Measurements from ENCODE around the gene SLC24A3.

SLC24A3 gene

DNA sequence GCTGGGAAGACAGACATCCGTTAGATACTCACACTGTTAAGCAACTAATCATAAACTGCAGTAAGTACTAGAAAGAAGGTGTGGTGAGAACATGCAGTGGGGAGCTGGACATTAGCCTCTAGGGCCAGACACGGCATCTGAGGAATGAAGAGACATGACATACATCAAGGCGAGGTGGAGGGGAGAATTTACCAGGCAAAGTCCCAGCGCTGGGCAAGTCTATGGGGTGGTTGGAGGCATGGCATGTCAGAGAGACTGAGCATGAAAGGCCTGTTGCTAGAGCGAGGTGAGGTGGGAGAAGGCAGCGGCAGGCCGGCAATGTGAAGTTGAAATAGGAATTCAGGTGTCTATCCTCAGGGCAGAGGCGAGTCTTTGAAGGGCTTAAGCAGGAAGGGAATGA lies 31.8 kb downstream of the SLC24A3 start:
- no peak for DNase-seq

DNA sequence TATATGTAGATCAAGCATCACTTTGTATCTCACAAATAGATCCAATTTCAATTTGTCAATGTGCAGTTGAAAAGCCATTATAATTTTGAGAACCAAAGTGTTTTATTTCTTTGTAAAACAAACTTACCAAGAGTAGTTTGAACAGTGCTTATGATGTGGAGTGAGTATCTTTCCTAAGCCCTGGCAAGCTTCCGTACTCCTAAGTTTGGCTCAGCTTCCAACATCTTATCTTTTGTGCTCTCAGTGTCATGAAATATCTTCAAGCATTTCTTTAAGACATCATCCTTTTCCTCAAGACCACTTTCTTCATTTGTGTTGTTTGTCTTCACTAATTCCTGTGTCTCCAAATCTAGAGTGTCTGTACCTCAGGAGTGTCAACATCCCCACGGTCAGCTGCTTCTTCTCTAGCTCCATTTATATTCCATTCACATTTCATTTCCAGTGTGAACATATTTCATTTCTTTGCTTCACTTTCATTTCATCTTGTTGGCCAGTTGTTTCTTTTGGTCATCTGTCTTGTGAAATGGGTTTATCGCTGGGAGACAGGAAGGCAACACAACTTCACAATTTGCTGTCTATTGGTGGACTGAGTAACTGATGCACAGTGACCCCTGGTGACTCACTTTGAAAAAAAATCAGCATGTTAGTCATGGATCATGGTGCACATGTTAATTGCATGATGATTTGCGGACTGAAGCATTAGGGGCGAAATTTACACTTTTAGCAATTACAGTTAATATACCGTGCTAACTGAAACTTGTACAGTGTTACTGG lies 36.9 kb downstream of the SLC24A3 start:
- no peak for DNase-seq

- DNase-seq: no peak
Observed at GRCh38 chr20:19250346-19250745, 37.9 kb downstream of the SLC24A3 start.

DNA sequence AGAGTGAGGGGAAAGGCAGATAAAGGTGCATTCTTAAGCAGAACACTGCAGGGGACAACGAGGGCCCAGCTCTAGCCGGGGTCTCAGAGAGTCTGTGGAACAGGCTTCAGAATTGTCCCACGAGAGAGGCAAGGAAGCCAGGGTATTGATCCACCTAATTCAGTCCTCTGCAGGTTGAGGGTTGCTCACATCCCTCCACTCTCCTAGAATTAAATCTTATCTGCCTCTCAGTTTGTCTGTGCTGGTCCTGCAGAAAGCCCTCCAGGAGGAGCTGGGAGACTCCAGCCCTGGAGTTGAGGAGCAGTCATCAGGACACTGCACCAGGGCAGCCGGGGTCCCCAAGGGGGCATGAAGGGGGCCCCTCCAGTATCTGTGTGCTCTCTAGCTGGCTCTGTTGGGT lies 39.1 kb downstream of the SLC24A3 start:
- no peak for DNase-seq

- no peak for DNase-seq
Observed at GRCh38 chr20:19251958-19252357, 39.5 kb downstream of the SLC24A3 start.

DNA sequence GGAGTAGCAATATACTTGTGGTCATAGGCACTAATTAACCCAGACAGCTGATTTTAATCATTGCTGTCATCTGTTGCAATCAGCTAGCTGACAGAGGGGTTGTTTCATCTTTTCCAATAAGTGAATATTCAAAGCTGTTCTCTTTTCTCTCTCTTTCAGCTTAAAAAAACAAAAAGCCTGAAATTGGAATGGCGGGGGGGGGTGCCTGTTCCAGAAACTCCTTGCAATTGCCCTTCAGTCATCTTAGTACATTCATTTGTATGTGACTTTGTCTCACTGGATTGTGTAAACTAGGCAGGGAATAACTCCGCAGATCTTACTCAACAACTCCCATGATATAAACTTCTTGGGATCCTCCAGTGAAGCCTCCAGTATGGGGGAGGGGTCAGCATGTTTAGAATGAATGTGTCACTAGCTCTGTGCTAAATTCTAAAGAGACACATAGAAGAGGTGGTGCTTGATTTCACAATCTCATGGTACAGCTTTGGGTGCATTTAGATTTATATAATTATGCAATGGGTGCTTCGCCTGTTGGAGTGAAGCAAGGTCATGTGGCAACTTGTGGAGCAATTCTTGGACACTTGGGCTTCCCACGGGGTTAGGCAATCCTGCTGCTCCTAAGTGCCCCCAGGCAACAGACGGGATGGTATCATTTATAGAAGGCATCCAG lies 40.1 kb downstream of the SLC24A3 start:
- DNase-seq: no peak

DNA sequence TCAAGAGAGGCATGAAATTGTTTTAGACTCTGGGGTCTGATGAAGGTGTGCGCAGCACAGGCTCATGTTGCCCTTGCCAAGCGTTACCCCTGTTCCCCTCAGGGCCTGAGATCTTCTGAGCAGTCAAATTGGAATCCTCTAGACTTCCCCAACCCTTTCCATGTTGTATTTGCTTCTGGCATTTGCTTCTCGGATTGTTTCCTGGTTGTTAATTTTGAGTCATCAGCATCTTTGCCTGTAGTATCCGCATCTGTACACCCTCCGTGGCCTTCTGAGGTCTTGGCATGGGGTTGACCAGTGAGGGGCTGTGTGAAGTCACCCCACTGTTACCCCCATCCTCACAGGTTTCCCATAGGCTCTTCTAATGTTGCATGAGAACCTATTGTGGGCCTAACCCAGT lies 40.9 kb downstream of the SLC24A3 start:
- DNase-seq: no peak

DNA sequence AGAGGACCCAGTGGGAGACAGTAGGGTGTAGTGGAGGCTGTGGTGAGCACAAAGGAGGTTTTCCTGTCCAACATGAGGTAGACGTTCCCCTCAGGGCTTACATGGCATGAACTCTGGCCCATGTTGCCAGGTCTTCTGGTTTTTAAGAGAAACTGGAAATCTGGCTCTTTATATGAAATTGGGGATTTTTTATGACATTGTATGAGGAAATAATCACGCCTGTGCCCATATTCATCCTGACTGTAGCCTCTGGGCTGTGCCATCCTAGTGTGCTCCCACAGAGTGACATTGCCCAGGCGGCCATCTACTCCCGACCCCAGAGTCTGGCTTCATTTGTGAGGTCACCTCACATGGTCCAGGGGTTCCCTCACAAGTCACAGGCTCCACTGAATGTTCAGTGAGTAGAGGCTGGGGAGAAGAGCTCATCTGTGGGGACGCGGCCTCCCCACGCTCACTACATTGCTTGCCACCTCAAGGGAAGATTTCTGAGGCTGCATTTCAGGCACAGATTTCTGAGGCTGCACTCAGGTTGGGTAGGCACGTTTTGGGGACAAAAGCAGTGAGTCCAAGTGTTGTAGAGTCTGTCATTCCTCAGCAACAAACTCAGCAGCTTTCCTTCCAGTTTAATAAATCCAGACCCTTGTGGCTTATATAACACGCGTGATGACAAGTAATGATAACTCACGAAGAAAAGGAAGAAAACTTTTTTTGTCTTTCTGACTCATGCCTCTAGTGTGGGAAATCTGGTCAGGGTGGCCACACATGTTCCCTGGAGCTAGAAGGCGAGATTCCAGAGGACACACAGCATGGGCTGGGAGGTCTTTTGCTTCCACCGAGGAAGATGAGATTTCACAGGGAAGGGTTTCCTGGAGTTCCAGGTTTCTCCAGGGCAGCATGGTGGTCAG lies 41.7 kb downstream of the SLC24A3 start:
- DNase-seq: no peak

- no peak for DNase-seq
Observed at GRCh38 chr20:19254956-19255355, 42.5 kb downstream of the SLC24A3 start.

DNA sequence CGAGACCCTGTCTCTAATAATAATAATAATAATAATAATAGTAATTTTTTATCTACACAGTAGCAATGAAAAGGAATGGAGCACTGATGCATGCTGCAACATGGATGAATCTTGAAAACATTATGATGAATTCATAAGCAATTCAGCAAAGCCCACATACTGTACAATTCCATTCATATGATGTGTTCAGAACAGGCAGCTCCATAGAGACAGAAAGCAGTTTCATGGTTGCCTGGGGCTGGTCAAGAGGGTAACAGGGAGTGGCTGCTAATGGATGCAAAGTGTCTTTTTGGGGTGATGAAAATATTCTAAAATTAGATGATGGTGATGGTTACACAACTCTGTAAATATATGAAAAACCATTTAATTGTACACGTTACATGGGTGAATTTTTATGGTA lies 43.6 kb downstream of the SLC24A3 start:
- DNase-seq: no peak

- DNase-seq: no peak
Observed at GRCh38 chr20:19256906-19257595, 44.6 kb downstream of the SLC24A3 start.

DNA sequence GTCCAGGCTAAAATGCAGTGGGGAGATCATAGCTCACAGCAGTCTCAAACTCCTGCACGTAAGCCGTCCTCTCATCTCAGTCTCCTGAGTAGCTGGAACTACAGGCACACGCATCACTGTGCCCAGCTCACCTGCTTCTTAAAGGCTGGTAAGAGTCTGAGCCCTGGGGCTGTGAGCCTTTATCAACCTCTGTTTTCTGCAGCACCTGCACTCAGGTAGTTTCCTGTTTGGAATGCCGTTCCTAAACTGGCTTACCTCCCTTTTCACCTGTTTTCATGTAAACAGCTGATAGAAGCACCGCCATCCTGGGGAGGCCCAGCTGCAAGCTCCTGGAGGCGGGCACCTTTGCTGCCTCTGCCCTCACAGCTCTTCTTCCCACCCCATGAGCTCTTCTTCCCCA lies 45.4 kb downstream of the SLC24A3 start:
- DNase-seq: no peak

GRCh38 chr20:19259141-19259591 lies 46.7 kb downstream of the SLC24A3 start:
- no peak for DNase-seq

DNA sequence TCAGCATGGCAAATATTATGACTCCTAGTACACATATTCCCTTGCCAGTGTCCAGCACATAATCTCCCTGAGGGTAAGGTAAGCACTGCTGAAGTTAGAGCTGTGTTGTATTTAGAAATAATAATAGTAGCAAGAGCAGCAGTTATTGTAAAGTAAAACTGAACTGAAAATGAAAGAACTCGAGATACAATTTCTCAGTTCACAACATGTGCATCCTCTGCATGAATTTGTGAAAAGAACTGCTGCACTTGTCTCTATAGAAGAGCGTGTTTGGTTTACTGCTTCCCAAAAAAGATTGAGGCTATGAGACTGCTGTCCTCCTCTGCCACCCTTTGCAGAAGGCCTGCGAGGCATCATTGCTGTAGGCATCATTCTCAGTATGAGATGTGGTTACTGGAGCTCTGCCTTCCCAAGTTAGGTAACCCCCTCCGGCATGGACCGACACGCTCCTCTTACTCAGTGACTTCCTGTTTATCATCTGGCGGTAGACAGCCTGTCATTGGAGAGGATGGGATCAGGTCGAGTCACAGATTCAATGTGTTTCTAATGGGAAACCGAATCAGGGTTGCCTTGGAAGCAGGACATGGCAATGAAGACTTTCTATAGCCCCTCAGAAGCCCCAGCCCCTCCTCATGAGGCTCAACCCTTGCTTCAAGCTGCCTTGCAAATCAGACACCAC lies 48.1 kb downstream of the SLC24A3 start:
- no peak for DNase-seq

DNA sequence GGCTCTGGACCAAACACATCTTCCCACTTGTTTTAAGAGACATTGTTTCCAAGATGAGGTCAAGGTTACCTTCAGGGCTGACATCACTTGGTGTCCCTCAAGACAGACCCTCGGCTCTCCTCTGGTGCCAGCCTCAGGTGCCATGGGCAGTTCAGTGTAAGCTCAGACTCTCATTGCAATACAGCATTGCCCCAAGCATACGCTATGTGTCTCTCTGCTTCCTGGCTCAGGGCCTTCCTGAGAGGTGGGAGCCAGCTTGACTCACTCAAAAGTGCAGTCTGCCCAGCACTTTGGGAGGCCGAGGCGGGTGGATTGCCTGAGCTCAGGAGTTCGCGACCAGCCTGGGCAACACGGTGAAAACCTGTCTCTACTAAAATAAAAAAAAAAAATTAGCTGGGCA lies 51.7 kb downstream of the SLC24A3 start:
- DNase-seq: no peak

DNA sequence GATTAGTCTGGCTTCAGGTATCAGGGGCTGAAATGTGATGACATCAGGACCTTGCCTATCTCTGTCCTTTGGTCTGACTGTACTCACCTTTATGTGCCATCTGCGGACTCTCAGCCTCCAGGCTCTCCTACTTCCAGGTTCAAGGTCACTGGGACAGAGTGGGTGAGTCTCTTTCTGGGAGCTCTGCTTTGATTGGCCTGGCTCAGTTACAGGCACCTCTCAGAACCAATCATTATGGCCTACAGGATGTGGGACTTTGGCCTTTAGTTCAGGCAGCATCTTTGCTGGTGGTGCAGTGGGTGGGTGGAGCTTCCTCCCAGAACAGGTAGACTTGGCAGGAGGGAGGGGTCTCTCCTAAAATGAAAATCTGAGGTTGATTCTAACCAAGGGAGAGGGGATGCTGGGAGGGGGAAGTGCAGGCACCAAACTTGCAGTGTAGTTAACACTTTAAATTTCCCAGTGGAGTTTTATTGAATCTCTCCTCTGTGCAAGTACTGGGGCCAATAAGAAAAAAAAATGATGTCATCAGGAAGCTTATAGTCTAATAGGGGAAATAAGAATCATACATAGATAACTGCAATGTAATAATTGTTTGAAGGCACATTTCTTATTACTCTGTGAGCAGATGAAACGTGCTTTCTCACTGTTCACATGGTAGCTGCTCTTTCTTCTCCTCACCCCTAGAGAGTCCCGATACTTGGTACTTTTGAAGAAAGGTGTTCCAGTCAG lies 53.4 kb downstream of the SLC24A3 start:
- no peak for DNase-seq

DNA sequence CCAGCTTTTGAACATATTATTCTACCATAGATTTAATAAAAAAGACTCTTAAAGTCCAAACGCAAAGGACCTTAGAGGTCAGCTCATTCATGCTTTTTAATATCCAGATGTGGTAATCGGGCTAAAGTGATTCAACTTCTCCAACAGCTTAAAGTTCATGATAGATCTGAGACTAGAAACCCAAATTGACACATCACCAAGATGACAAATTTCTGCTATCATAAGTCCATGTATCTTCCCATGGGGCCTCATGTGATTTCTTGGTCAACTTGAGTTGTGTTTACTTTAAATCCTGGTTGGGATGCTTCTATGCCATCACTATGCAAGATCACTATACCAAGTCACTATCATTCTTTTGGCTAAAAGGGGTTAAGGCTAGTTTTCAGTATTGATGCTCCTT lies 56.0 kb downstream of the SLC24A3 start:
- DNase-seq: no peak

- no peak for DNase-seq
Observed at GRCh38 chr20:19269737-19270340, 57.4 kb downstream of the SLC24A3 start.

DNA sequence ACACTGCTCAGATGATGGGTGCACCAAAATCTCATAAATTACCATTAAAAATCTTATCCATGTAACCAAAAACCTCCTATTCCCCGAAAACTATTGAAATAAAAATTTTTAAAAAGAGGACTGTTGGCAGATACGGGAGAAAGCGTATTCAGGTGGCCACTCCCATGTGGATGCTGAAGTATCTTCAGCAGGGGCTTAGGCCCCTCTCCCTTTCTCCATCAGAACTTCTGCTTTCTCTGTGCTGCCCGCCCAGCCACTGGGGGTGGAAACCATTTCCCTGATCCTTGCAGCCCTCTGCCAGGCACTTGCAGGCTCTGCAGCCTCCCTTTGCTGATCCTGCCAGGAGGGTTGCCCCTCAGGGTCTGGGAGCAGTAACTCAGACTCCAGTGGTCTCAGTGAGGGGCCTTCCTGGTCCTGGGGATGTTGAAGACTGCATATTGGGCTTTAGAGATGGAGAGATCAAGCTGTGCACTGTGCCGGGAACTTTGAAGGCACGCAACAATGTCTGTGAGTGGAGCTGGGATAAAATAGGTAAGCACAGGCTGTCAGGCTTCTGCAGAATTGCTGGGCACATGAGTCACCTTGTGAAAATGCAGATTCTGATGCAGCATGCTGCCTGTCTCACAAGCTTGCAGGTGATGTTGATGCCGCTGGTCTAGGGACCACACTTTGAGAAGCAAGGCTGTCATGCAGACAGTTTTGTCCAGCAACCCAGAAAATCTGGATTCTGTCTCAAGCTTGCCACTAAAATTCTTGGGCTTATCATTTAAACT lies 59.6 kb downstream of the SLC24A3 start:
- DNase-seq: no peak

GRCh38 chr20:19272976-19273654 lies 60.7 kb downstream of the SLC24A3 start:
- DNase-seq: no peak
